Heart left ventricle (tissue), 13 donors: ENCODE results near the gene FLYWCH1.

ENCODE experiments used
- CTCF ChIP-seq, 12 donors: fragments of 200-600 bp; sonication (generic) in 4 of 12; IDR thresholded peaks; one replicate each; pipeline versions ENCODE4 v1.5.0 to v1.8.0; 2018 to 2022; ENCODE audit warnings: antibody characterized with exemption in 12 of 12, mild to moderate bottlenecking in 5 of 12
- POLR2A ChIP-seq, 2 donors: fragments of 450-650 bp; IDR thresholded peaks; one replicate each; pipeline ENCODE4 v1.6.1; 2017; ENCODE audit warnings: antibody characterized with exemption in 2 of 2, mild to moderate bottlenecking in 2 of 2, moderate library complexity in 2 of 2
- donor health status: ischemic (EF 13 %, LVEDD 7.1; RV severe dilation, severe dysfunction).
- donor health status: DM: no; HTN: yes; CAD: no.
- donor health status: DM: no; HTN: no; CAD: no.
- donor health status: ischemic (EF 25% LVEDD 6.9; RV normal size, moderate dysfunction).
- donor health status: ischemic (EF 25% LVEDD 5.7; RV mildly dilated, moderate dysfunction).
- donor health status: ischemic (EF 35%, LVEDD 5.7; RV mildly dilated, moderate dysfunction).
- donor health status: nonischemic (EF 11% LVEDD 7.7; RV severe dilation, severe dysfunction).
- donor health status: DM: yes; HTN: yes; CAD: no.
- donor health status: PGD.
- donor health status: ischemic (EF 29% LVEDD 5.4; RV normal size, mild dysfunction).
- donor health status: nonischemic (EF 23%, LVEDD 6.1; RV moderate dilation, normal function).

- no peak for TF ChIP-seq CTCF (IDR thresholded peaks at IDR 0.05)
- TF ChIP-seq POLR2A (IDR thresholded peaks at IDR 0.05): no peak
Measured at GRCh38 chr16:2967211-2967631, 55.5 kb downstream of the FLYWCH1 start.
